ENCODE data around the gene ABCG4. TPM values are rescaled to one million over a fixed set of nuclear protein-coding genes. Genes with fewer than 3 reads are reported as not detected.
"Not testable (repeated sequence)": the region's sequence is repeated elsewhere in the genome, so short reads cannot be mapped to it uniquely, and the experiment has no call there.

ABCG4 gene
- total RNA-seq, 2 donors from 2014 or later = 0.85 TPM; not detected in 1

DNA sequence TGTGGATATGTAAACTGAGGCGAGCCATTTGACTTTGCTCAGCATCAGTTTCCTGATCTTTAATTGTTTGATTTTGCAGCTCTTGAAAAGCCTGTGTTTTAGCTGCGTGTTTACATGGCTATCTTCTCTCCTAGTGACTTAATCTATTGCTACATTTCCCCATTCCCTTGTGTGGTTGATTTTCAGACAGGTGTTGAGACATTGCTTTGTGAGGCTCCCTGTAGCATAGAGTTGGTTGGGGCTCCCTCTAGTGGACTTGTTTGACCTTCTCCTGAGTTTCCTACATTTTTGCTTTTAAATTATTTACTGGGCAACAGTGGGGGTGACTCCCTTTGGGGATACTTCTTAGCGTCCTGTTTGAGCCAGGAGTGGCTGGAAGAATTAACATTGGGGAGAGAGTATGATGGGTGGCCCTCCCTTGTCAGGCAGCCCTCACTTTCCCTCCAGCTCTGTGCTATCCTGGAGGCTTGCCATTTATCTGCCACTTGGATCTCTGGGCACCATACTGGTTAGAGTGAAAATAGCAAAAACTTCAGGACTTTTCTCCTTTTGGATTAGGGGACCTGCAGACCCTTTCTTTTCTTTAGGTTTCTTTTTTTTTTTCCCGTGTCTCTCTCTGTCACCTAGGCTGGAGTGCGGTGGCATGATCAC is 48.1 kb downstream of the ABCG4 start:
- H3K9me3 ChIP-seq = no peaks in the 10 kb centered on the region
- H3K4me1 ChIP-seq (replicated peaks) = no peaks in the 10 kb centered on the region
- DNase-seq (ENCODE audit: low spot score) = peak; percentile 73
- H3K27ac ChIP-seq = no peak overlapping the region
- 38% methylated on average over 5 of the region's 5 CpGs for WGBS
- H3K36me3 ChIP-seq = no peaks in the 10 kb centered on the region
- no peak overlapping the region for H3K4me3 ChIP-seq
- intact Hi-C loops (cut with DNase I) = loop anchor here (5.0 kb wide), 1 partner anchor 105 kb away; no protein-coding TSS in a partner anchor
- TF ChIP-seq POLR2AphosphoS5 (IDR thresholded peaks at IDR 0.05) (peak; percentile 61), POLR2A (IDR thresholded peaks at IDR 0.05) (no peak)
- TF ChIP-seq, protein P1, sequence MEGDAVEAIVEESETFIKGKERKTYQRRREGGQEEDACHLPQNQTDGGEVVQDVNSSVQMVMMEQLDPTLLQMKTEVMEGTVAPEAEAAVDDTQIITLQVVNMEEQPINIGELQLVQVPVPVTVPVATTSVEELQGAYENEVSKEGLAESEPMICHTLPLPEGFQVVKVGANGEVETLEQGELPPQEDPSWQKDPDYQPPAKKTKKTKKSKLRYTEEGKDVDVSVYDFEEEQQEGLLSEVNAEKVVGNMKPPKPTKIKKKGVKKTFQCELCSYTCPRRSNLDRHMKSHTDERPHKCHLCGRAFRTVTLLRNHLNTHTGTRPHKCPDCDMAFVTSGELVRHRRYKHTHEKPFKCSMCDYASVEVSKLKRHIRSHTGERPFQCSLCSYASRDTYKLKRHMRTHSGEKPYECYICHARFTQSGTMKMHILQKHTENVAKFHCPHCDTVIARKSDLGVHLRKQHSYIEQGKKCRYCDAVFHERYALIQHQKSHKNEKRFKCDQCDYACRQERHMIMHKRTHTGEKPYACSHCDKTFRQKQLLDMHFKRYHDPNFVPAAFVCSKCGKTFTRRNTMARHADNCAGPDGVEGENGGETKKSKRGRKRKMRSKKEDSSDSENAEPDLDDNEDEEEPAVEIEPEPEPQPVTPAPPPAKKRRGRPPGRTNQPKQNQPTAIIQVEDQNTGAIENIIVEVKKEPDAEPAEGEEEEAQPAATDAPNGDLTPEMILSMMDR (IDR thresholded peaks at IDR 0.05) = peak; percentile 51 to 80 (median 72)
- no peaks in the 10 kb centered on the region for H3K27me3 ChIP-seq (replicated peaks; ENCODE audit: insufficient read depth)

DNA sequence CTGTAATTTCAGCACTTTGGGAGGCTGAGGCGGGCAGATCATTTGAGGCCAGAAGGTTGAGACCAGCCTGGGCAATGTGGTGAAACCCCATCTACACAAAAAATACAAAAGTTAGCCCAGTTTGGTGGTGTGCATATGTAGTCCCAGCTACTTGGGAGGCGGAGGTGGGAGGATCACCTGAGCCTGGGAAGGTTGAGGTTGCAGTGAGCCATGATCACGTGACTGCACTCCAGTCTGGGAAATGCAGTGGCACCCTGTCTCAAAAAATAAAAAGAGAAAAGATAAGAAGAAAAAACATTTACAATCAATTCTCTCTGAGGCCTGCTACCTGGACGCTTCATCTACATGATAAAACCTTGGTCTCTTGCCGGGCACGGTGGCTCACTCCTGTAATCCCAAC is 50.1 kb downstream of the ABCG4 start:
- Histone ChIP-seq H3K27ac (no peak overlapping the region), H3K4me1 (replicated peaks) (no peaks in the 10 kb centered on the region), H3K36me3 (no peaks in the 10 kb centered on the region), H3K9me3 (no peaks in the 10 kb centered on the region), H3K27me3 (replicated peaks; ENCODE audit: insufficient read depth) (no peaks in the 10 kb centered on the region), H3K4me3 (no peak overlapping the region)
- no peak for DNase-seq (ENCODE audit: low spot score)
- intact Hi-C loops (cut with DNase I) = loop anchor here (5.0 kb wide), 1 partner anchor 107 kb away; no protein-coding TSS in a partner anchor
- WGBS = 67% methylated on average over 6 of the region's 6 CpGs
- TF ChIP-seq POLR2AphosphoS5 (IDR thresholded peaks at IDR 0.05) = no peak
- TF ChIP-seq POLR2A (IDR thresholded peaks at IDR 0.05) = no peak
- TF ChIP-seq, protein P1 (IDR thresholded peaks at IDR 0.05) = no peak

DNA sequence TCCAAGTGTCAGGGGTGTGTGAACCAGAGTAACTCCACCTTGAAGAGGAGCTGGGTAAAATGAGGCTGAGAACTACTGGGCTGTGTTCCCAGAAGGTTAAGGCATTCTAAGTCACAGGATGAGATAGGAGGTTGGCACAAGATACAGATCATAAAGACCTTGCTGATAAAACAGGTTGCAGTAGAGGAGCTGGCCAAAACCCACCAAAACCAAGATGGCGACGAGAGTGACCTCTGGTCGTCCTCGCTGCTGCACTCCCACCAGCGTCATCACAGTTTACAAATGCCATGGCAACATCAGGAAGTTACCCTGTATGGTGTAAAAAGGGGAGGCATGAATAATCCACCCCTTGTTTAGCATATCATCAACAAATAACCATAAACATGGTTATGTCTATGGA is 52.4 kb downstream of the ABCG4 start:
- H3K36me3 ChIP-seq; H3K4me1 ChIP-seq (replicated peaks); H3K9me3 ChIP-seq; intact Hi-C loops (cut with DNase I); H3K27ac ChIP-seq; H3K4me3 ChIP-seq; DNase-seq (ENCODE audit: low spot score); H3K27me3 ChIP-seq (replicated peaks; ENCODE audit: insufficient read depth): not testable (repeated sequence)
- 88% methylated on average over 5 of the region's 5 CpGs for WGBS

DNA sequence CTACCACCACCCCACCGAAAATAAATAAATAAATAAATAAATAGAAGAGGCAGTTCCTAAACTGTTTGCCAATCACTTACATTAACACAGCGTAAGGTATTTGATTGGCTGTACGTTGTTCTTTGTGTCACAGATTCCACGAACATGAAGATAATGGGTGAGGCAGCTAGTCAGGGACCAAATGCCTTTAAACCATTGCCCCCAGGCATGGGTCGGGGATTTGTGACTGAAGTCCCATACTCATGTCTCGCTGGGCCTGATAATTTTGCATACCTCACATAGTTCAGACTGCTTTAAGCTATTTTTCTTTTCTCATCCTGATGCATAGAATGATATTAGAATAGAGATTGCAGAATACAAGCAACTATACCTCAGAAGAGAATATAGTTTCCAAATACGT is 53.7 kb downstream of the ABCG4 start:
- H3K4me1 ChIP-seq (replicated peaks) = no peaks in the 10 kb centered on the region
- H3K9me3 ChIP-seq = no peaks in the 10 kb centered on the region
- no peak overlapping the region for H3K4me3 ChIP-seq
- TF ChIP-seq POLR2A (IDR thresholded peaks at IDR 0.05) (no peak), POLR2AphosphoS5 (IDR thresholded peaks at IDR 0.05) (no peak)
- TF ChIP-seq, protein P1 (IDR thresholded peaks at IDR 0.05) = no peak
- intact Hi-C loops (cut with DNase I) = no loop called here
- 90% methylated on average over 7 of the region's 7 CpGs for WGBS
- DNase-seq (ENCODE audit: low spot score) = no peak
- H3K36me3 ChIP-seq = no peaks in the 10 kb centered on the region
- no peak overlapping the region for H3K27ac ChIP-seq
- H3K27me3 ChIP-seq (replicated peaks; ENCODE audit: insufficient read depth) = no peaks in the 10 kb centered on the region

DNA sequence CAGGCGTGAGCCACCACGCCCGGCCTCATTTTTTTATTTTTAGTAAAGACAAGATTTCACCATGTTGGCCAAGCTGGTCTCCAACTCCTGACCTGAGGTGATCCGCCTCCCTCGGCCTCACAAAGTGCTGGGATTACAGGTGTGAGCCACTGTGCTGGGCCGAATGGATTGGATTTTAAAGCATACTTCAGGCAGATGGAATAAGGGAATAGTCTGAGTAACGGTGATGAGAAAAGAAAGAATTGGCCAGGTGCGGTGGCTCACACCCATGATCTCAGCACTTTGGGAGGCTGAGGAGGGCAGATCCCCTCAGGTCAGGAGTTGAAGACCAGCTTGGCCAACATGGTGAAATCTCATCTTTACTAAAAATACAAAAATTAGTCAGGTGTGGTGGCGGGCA is 55.2 kb downstream of the ABCG4 start:
- Histone ChIP-seq H3K36me3 (no peaks in the 10 kb centered on the region), H3K27ac (no peak overlapping the region), H3K4me3 (no peak overlapping the region), H3K27me3 (replicated peaks; ENCODE audit: insufficient read depth) (no peaks in the 10 kb centered on the region), H3K9me3 (no peaks in the 10 kb centered on the region), H3K4me1 (replicated peaks) (no peaks in the 10 kb centered on the region)
- intact Hi-C loops (cut with DNase I) = no loop called here
- WGBS = 98% methylated on average over 9 of the region's 9 CpGs
- TF ChIP-seq POLR2A (IDR thresholded peaks at IDR 0.05) (no peak), POLR2AphosphoS5 (IDR thresholded peaks at IDR 0.05) (no peak)
- TF ChIP-seq, protein P1 (IDR thresholded peaks at IDR 0.05) = no peak
- no peak for DNase-seq (ENCODE audit: low spot score)
